Measurements from ENCODE around the gene PARVG. TPM values are rescaled to one million over a fixed set of nuclear protein-coding genes. Genes with fewer than 3 reads are reported as not detected.

PARVG gene
- polyA plus RNA-seq, 1 donor (not counting 4 experiments of a cell fraction or from before 2014, with no cell fraction given) = not detected

DNA sequence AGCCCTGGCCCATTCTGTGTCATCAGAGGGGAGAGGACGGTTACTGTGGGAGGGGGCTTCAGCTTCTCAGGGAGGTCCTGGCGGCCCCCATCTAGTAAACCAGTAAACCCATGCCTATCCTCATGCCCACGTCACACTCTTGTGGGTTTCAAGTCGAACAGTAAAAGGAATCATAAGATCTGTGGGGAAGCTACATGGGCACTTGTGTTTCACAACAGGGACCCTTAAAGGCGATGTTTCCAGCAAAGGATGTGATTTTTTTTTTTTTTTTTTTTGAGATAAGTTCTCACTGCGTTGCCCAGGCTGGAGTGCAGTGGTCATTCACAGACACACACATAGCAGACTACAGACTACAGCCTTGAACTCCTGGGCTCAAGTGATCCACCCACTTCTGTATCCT lies 9.2 kb upstream of the PARVG start:
- dilution Hi-C loops (cut with MboI; ENCODE audit: extremely low pct_ligation_motif_present, low sequenced_read_pairs) = no loop called here
- Histone ChIP-seq H3K27ac (ENCODE audit: control insufficient read depth, insufficient read depth, low read length) (no peak overlapping the region), H2AFZ (ENCODE audit: control insufficient read depth, low read length) (no peak overlapping the region), H3K27me3 (ENCODE audit: control insufficient read depth, extremely low read depth, insufficient read depth, low read length) (peaks cover 19% of the 10 kb centered on the region), H3K9me3 (ENCODE audit: control insufficient read depth, low read depth, low read length) (no peaks in the 10 kb centered on the region), H3K79me2 (ENCODE audit: control insufficient read depth, insufficient read depth, low read length) (no peaks in the 10 kb centered on the region), H3K4me3 (ENCODE audit: control insufficient read depth in 2 of 3, extremely low read depth in 1 of 3, insufficient read depth in 2 of 3, low read depth in 1 of 3, low read length in 3 of 3) (no peak overlapping the region), H3K36me3 (ENCODE audit: control insufficient read depth in 2 of 2, extremely low read depth in 1 of 2, insufficient read depth in 2 of 2, low read length in 2 of 2) (no peaks in the 10 kb centered on the region), H3K4me2 (ENCODE audit: control insufficient read depth, extremely low read depth, insufficient read depth, low read depth, low read length) (no peak overlapping the region), H3K9me1 (ENCODE audit: control insufficient read depth, extremely low read depth, insufficient read depth, low read length) (no peaks in the 10 kb centered on the region), H3K4me1 (ENCODE audit: control insufficient read depth, extremely low read depth, insufficient read depth, low read length) (no peaks in the 10 kb centered on the region), H3K9ac (ENCODE audit: control insufficient read depth, extremely low read depth, insufficient read depth, low read length) (no peak overlapping the region), H4K20me1 (ENCODE audit: control insufficient read depth, extremely low read depth, insufficient read depth, low read length) (peaks cover 1% of the 10 kb centered on the region)
- no peak for TF ChIP-seq EZH2 (IDR thresholded peaks at IDR 0.05; ENCODE audit: low read length)
- TF ChIP-seq, protein P1, sequence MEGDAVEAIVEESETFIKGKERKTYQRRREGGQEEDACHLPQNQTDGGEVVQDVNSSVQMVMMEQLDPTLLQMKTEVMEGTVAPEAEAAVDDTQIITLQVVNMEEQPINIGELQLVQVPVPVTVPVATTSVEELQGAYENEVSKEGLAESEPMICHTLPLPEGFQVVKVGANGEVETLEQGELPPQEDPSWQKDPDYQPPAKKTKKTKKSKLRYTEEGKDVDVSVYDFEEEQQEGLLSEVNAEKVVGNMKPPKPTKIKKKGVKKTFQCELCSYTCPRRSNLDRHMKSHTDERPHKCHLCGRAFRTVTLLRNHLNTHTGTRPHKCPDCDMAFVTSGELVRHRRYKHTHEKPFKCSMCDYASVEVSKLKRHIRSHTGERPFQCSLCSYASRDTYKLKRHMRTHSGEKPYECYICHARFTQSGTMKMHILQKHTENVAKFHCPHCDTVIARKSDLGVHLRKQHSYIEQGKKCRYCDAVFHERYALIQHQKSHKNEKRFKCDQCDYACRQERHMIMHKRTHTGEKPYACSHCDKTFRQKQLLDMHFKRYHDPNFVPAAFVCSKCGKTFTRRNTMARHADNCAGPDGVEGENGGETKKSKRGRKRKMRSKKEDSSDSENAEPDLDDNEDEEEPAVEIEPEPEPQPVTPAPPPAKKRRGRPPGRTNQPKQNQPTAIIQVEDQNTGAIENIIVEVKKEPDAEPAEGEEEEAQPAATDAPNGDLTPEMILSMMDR (optimal IDR thresholded peaks at IDR 0.05 in 1 of 3, IDR thresholded peaks at IDR 0.05 in 1 of 3, conservative IDR thresholded peaks at IDR 0.05 in 1 of 3; ENCODE audit: extremely low read depth in 1 of 3, insufficient read depth in 2 of 3, low read length in 3 of 3) = no peak
- DNase-seq (ENCODE audit: low read depth, low spot score) (no peak), FAIRE-seq (no peak)

DNA sequence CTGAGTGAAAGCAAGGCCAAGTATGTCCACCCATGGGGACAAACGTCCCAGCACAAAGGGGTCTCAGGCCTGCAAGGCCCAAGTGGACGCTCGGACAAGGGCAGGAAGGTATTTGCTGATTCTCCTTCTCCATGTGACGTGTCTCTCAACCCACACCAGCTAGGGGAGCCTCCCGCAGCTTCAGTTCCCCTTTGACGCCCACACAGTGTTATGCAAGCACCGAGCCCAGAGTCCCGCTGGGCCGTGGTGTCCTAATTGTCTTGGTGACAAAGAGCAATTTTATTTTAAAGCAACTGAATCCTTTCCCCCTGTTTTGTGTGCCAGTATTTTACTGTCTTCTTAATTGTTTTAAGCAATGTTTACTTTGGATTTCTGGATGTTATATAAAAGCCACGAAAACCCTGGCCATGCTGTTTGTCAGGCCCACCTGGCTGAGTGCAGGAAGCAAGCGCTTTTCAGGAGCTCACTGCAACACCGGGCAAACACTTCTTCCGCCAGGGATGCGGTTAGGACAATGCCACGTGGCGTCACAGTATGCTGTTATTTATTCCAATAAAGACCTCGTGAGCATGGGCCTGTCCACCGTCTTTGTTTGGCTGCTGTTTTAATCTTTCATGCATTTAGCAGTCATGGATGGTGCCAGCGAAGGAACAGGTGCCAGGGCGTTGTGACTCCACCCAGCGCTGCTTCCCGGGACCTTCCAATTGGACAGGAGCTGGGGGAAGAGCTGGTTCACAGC lies 8.2 kb upstream of the PARVG start:
- dilution Hi-C loops (cut with MboI; ENCODE audit: extremely low pct_ligation_motif_present, low sequenced_read_pairs) = no loop called here
- Histone ChIP-seq H4K20me1 (ENCODE audit: control insufficient read depth, extremely low read depth, insufficient read depth, low read length) (no peaks in the 10 kb centered on the region), H3K79me2 (ENCODE audit: control insufficient read depth, insufficient read depth, low read length) (no peaks in the 10 kb centered on the region), H3K9me1 (ENCODE audit: control insufficient read depth, extremely low read depth, insufficient read depth, low read length) (no peaks in the 10 kb centered on the region), H3K4me1 (ENCODE audit: control insufficient read depth, extremely low read depth, insufficient read depth, low read length) (no peaks in the 10 kb centered on the region), H3K4me3 (ENCODE audit: control insufficient read depth in 2 of 3, extremely low read depth in 1 of 3, insufficient read depth in 2 of 3, low read depth in 1 of 3, low read length in 3 of 3) (no peak overlapping the region), H2AFZ (ENCODE audit: control insufficient read depth, low read length) (no peak overlapping the region), H3K36me3 (ENCODE audit: control insufficient read depth in 2 of 2, extremely low read depth in 1 of 2, insufficient read depth in 2 of 2, low read length in 2 of 2) (no peaks in the 10 kb centered on the region), H3K27me3 (ENCODE audit: control insufficient read depth, extremely low read depth, insufficient read depth, low read length) (peaks cover 17% of the 10 kb centered on the region), H3K4me2 (ENCODE audit: control insufficient read depth, extremely low read depth, insufficient read depth, low read depth, low read length) (no peak overlapping the region), H3K27ac (ENCODE audit: control insufficient read depth, insufficient read depth, low read length) (no peak overlapping the region), H3K9ac (ENCODE audit: control insufficient read depth, extremely low read depth, insufficient read depth, low read length) (no peak overlapping the region), H3K9me3 (ENCODE audit: control insufficient read depth, low read depth, low read length) (no peaks in the 10 kb centered on the region)
- DNase-seq (ENCODE audit: low read depth, low spot score) (no peak), FAIRE-seq (no peak)
- TF ChIP-seq, protein P1 (optimal IDR thresholded peaks at IDR 0.05 in 1 of 3, IDR thresholded peaks at IDR 0.05 in 1 of 3, conservative IDR thresholded peaks at IDR 0.05 in 1 of 3; ENCODE audit: extremely low read depth in 1 of 3, insufficient read depth in 2 of 3, low read length in 3 of 3) = no peak
- TF ChIP-seq EZH2 (IDR thresholded peaks at IDR 0.05; ENCODE audit: low read length) = no peak

Measured in keratinocyte (primary cell).